Ecto neural progenitor cell (in vitro differentiated cells): ENCODE results near the gene SMAD2.
"Not testable (repeated sequence)": the region's sequence is repeated elsewhere in the genome, so short reads cannot be mapped to it uniquely, and the experiment has no call there.

ENCODE experiments used
- DNase-seq: peaks from one replicate; pipeline ENCODE4 v3.0.0-alpha.2; 2018; ENCODE audit warnings: low spot score

SMAD2 gene

GRCh38 chr18:47793609-47794008, 136.8 kb downstream of the SMAD2 start:
- DNase-seq: no peak

- no peak for DNase-seq
Measured at GRCh38 chr18:47791461-47791985, 138.9 kb downstream of the SMAD2 start.

- DNase-seq: no peak
Measured at GRCh38 chr18:47790036-47790435, 140.4 kb downstream of the SMAD2 start.

GRCh38 chr18:47788621-47789020, 141.8 kb downstream of the SMAD2 start:
- no peak for DNase-seq

- no peak for DNase-seq
Measured at GRCh38 chr18:47781561-47781960, 148.9 kb downstream of the SMAD2 start.

- no peak for DNase-seq
Measured at GRCh38 chr18:47780011-47780725, 150.3 kb downstream of the SMAD2 start.

GRCh38 chr18:47779381-47779780, 151.1 kb downstream of the SMAD2 start:
- DNase-seq: no peak

GRCh38 chr18:47777626-47778025, 152.8 kb downstream of the SMAD2 start:
- no peak for DNase-seq

GRCh38 chr18:47775961-47776360, 154.5 kb downstream of the SMAD2 start:
- no peak for DNase-seq

GRCh38 chr18:47773931-47774330, 156.5 kb downstream of the SMAD2 start:
- no peak for DNase-seq

GRCh38 chr18:47772374-47773248, 157.8 kb downstream of the SMAD2 start:
- DNase-seq: peak; percentile 81

- DNase-seq: no peak
Measured at GRCh38 chr18:47771922-47772321, 158.5 kb downstream of the SMAD2 start.

- no peak for DNase-seq
Measured at GRCh38 chr18:47767699-47768098, 162.8 kb downstream of the SMAD2 start.

GRCh38 chr18:47767198-47767597, 163.3 kb downstream of the SMAD2 start:
- not testable (repeated sequence) for DNase-seq
